GM12865 (cell line): ENCODE results near the gene CHST11.
A peak's percentile ranks its signal among the peaks of the same experiment; 100 is the strongest.

ENCODE experiments used
- DNase-seq: peaks from one replicate; pipeline ENCODE4 v3.0.0; 2010; ENCODE audit warnings: low read depth
- H3K4me3 ChIP-seq: 2 replicates; pipeline ENCODE4 v1.5.1; 2011; ENCODE audit warnings: mild to moderate bottlenecking, low read depth, low read length, control low read depth
- TF ChIP-seq, protein P1 (sequence below): IDR thresholded peaks from 2 replicates; pipeline ENCODE4 v1.5.1; 2011; ENCODE audit warnings: low read length, control low read depth, low read depth, inconsistent platforms; ENCODE audit not compliant: insufficient read depth; ENCODE audit errors: missing control alignments

CHST11 gene

DNA sequence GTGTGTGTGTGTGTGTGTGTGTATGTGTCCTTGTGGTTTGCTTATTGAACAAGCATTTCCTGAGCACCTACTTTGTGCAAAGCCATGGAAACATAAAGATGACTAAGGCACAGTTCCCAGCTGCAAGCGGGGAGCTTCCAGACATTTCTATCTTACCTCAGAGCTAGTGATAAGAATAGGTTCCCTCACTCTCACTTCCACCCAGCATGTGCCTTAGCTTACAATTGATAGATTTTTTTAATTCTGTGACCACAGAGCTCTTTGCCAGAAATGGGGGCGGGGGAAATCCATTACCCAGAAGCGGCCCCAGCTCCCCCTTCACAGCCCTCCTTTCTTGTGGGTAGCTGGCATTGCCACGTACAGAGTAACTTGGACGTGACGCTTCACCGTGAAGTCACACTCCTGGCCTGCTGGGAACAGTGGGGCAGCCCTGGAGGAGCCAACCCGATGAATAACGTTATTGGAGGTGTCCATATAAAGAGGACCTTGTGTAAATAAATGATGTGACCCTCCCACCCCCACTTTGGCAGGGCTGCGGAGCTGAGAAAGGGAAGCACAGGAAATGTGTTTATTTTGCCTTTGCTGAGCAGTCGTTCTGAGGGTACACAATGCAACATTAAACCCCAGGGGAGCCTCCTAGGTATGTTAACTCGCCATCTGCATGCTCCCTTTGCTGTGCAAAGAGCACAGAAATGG, 238.9 kb downstream of the CHST11 start:
- H3K4me3 ChIP-seq: no peak overlapping the region
- peak; percentile 70 for DNase-seq
- TF ChIP-seq, protein P1, sequence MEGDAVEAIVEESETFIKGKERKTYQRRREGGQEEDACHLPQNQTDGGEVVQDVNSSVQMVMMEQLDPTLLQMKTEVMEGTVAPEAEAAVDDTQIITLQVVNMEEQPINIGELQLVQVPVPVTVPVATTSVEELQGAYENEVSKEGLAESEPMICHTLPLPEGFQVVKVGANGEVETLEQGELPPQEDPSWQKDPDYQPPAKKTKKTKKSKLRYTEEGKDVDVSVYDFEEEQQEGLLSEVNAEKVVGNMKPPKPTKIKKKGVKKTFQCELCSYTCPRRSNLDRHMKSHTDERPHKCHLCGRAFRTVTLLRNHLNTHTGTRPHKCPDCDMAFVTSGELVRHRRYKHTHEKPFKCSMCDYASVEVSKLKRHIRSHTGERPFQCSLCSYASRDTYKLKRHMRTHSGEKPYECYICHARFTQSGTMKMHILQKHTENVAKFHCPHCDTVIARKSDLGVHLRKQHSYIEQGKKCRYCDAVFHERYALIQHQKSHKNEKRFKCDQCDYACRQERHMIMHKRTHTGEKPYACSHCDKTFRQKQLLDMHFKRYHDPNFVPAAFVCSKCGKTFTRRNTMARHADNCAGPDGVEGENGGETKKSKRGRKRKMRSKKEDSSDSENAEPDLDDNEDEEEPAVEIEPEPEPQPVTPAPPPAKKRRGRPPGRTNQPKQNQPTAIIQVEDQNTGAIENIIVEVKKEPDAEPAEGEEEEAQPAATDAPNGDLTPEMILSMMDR: no peak

DNA sequence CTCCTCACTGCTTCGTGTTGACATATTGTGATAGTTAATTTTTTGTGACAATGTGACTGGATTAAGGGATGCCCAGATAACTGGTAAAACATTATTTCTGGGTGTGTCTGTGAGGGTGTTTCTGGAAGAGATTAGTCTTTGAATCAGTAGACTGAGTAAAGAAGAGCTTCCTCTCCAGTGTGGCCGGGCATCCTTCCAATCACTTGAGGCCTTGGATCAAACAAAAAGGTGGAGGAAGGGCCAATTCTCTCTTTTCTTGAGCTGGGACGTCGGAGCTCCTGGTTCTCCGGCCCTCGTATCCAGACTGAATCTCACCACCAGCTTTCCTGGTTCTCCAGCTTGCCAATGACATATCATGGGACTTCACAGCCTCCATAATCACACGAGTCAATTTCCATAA, 240.4 kb downstream of the CHST11 start:
- no peak overlapping the region for H3K4me3 ChIP-seq
- no peak for DNase-seq
- TF ChIP-seq, protein P1: no peak

DNA sequence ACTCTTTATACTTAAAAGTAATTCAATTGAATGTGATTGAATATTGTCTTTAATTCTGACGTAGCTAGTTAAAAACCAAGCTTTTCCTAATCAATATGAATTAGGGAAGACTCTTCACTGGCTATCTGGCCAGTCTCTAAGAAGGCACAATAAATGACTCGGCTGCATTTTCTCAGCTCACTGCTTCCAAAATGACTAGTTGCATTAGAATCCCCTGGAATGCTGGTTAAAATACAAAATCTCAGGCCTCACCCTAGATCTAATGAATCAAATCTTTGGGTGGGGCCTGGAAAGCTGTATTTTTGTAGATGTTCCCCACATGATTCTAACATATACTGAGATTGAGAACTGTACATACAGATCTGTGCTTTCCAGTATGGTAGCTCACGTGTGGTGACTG, 242.1 kb downstream of the CHST11 start:
- no peak for DNase-seq
- no peak overlapping the region for H3K4me3 ChIP-seq
- TF ChIP-seq, protein P1: no peak

DNA sequence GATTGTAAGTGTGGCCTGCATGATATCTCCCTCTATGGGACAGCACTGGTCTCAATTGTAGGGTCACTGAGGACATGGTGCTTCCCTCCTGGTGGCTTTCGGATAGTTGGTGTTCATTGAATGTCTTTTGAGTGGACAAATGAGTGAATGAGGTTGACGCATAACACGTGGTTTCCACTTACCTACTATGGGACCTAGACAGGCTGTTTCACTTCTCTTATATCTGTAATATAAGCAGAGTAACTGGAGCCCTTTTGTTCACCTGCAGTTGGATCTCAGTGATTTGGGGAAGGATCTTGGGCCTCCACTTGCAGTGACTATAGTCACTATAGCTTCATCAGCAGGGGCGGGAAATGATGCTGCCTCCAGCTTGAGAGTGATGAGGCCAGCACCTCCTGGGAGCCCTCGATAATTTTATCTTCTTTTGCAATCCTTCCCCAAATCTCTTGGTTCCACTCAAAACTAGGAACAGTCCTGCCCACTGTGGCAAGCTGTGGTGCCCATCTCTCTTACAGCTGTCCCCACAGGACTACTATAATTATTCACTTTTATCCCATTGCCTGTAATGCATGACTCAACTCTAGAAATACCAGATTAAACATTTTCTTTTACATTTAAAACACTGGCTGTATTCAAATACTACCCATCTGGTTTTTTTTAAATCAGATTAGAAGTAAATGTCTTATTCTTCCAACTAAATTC, 242.9 kb downstream of the CHST11 start:
- TF ChIP-seq, protein P1: no peak
- H3K4me3 ChIP-seq: no peak overlapping the region
- peak; percentile 52 for DNase-seq

DNA sequence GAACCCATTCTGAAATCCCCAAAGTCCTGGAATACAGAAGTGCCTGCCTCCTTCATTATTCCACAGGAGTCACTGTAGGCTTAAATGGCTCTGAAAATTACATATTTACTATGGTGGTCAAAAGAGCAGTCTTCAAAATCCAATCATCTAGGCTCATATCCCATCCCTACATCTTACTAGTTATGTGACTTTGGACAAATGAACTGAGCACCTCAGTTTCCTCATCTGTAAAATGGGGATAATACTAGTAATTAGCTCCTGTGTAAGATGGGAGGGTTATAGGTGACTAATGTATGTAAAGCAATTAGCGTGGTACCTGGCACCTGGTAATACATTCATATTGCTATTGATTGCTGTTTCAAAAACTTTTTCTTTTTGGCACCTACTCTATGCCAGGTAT, 243.6 kb downstream of the CHST11 start:
- DNase-seq: no peak
- H3K4me3 ChIP-seq: no peak overlapping the region
- TF ChIP-seq, protein P1: no peak

DNA sequence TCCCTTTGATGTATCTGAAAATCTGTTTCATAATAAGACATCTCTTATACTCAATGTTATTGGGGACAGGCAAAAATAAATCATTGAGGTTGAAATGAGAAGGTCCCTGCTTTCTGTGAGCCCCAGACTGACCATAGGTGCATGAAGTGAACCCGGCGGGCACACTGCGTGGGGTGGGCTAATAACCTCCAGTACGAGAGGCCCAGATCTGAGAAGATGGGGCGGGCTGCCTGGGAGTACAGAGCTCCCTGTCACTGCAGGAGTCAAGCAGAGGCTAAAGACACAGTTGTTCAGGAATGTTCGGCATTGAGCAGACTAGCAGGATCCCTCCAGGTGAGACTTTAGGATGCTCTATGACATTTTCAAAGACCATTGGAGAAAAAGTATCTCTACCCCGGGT, 244.6 kb downstream of the CHST11 start:
- no peak overlapping the region for H3K4me3 ChIP-seq
- TF ChIP-seq, protein P1: no peak
- DNase-seq: no peak
